Left kidney (tissue), 2 donors: ENCODE measurements around the gene ARMC8. TPM values are rescaled to one million over a fixed set of nuclear protein-coding genes. Genes with fewer than 3 reads are reported as not detected.

Experiments used
- DNase-seq: peaks from one replicate; pipeline ENCODE4 v3.0.0-alpha.2; 2013
- polyA plus RNA-seq: library from polyadenylated mRNA; unstranded; fragments of 120-200 nt; gene quantifications from one replicate; pipeline ENCODE4 v1.2.1, GENCODE V29; 2013; ENCODE audit not compliant: insufficient read length

Gene ARMC8
- polyA plus RNA-seq, 1 donor, result 55.3 TPM

DNA sequence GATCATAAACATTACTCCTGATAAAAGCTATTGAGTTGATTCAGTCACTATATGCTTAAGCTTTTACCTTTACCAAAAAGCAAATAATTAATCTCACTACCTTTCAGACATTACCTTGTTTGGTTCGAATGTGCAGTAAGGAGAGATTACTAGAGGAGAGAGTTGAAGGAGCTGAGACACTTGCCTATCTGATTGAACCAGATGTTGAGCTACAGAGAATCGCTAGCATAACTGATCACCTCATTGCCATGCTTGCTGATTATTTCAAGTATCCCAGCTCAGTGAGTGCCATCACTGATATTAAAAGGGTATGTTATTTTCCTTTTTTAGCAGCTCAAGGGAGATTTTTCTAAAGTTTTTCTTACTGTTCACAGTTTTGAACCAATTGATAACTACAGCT lies 54.6 kb downstream of the ARMC8 start:
- no peak for DNase-seq

DNA sequence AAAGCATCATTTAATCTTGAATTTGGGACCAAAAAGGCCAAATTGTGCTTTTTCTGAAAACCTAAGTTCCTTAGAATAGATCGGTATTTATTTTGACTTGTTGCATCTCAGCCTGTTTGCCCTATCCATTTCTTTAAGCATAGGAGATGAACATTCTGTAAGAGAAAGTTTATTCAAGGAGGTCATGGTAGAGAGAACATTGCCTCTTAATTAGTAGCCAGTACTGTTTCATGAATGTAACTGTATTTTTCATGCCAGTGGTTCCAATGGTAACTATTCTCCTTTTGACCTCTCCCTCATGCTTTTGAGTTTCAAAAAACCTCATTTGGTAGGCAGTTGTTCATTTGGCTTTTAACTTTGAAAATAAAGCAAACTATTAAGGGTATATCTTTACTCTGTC lies 55.4 kb downstream of the ARMC8 start:
- no peak for DNase-seq

DNA sequence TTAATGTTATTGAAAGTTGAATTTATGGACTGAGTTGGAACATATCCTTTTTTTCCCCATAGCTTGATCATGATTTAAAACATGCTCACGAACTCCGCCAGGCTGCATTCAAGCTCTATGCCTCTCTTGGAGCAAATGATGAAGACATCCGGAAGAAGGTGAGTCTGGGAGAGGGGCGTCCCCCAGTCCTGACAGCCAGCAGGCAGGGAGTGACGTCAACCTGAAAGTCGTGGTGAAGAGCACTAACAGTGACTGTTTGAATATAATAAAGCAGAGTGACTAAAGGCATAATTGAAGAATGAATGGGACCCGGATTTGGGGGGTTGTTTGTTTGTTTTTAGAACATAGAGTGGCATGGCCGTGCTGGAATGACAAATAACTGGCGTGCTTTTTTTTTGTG lies 57.9 kb downstream of the ARMC8 start:
- DNase-seq, result no peak

DNA sequence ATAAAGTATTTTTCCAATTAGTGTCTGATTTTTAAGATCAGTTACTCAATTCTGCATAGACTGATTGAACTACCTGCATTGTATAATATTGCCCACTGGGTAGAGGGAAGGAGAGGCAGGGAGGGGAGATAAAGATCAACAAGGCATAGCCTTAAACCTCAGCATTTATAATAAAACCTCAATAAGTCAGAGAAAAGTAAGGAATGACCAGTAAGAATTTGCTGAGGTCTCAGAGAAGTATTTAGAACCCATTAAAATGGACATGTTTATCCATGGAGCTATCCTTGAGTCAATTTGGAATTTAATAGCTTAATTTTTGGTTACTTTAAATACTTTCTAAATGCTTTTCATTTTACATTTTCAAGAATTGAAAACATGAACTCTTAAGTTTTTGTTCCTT lies 62.5 kb downstream of the ARMC8 start:
- no peak for DNase-seq

DNA sequence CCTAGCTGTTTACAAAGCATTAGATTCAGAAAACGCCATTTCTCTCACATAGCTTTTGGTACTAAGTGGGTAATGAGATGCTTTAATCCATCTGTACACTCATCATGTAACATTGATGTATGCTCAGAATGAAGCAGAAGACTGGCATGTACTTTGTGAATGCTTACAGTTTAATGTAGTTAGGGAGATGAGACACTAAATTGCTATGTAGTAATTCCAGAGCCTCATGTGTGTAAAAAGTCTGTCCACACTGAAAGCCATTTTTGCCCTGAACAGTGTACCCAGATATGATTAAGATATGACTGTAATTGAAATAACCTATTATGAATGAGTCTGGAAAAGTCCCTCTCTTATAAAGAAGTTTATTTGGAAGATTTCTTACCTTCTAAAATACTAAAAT lies 66.5 kb downstream of the ARMC8 start:
- no peak for DNase-seq

DNA sequence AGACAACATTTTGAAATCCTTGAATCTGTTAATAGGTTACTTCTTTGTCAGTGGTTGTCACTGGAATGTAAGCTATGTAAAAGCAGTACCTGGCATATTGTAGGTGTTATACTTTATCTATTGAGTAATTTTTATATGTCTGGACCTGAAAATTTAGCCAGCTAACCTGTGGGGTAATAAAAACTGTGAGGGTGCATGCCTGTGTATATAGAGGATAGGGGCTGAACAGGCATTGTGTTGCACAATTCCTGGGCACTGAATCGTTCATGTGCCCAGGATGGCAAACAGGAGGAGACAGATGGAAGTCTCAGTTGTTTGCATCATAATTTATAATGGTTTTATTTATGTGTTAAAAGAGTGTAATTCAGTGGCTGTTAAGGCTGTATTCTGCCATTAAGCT lies 67.1 kb downstream of the ARMC8 start:
- DNase-seq, result no peak

DNA sequence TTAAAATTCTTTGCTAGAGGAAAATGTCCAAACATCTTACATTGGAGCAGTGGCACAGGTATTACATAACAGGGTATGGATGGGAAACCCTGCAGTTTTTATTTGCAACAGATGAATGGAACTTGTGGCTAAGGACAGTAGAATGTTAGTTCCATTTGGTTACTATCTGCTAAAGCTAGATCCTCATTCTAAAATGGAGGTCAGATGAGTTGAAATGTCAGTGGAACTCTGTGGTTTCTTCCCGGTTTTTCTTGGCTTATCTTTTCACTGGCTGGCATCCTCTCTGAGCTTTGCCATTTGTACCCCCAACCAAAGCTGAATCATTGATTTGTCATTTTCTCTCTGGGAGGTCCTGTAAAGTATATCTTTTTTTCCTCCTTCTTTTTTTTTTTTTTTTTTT lies 68.9 kb downstream of the ARMC8 start:
- no peak for DNase-seq

DNA sequence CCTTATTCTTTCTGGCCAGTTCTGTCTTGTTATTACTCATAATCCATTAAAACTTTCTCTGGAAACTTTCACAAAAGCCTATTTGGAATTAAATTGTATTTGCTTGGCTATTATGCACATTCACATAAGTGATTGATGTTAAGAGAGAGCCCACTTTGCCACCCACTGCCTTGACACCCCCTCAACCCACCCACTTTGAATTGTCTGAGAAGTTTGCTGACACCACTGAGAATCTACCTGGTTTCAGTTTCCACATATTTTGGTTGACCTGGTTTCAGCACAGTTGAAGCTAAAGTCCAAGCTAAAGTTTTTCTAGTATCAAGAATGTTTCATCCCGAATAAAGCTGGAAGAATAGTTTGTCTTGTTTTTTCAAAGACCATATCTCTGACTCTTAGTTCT lies 70.9 kb downstream of the ARMC8 start:
- no peak for DNase-seq

DNA sequence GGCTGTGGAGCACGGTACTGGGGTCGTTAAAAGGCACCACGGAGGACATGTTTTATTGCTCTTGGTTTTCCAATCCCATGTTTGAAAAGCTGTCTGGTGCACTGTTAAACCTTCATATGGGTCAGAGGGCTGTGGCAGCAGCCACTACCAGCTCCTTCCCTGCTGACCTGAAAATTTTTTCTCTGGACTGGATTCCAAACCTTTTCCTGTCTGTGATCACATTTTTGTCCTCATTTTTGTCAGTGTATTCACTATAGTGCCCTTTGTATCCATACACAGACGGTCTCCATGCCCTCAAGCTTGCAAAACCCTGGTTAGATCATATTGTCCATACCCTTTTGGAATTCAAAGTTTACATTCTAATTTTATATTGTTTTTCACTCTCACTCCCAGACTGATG lies 72.0 kb downstream of the ARMC8 start:
- no peak for DNase-seq

DNA sequence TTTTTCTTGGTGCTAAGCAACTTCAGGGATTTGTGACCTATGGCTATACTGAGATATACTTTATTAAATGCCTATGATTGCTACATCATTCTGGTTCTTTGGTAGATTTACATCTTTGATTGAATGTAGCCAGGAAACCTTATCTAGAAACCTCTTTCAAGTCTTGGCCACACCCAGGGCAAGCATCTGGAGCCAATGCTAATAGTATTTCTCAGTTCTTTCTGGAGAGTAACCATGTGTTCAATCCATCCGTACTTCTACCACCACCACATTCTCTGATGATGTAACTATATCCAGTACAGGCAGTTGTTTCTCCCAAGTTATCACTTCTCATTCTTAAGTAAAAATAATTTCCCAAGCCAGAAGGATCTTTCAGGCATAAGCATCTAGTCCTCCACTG lies 73.5 kb downstream of the ARMC8 start:
- DNase-seq, result no peak

DNA sequence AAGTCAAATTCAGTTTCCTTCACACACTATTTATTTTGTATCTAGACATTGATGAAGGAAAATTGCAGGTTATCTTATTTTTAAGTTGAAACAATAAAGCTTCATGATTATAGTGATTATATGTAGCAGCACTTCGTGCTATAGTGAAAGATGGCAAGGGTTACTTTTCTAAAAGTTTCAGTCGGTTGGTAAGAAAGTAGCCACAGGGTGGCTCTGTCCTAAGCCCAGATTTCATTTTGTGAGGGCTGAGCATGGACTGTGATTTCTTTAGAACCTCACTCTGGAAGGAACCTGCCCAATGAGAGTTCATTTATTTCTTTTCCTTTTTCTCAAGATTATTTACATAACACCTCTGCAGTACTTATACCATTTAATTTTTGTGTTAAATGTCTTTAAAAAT lies 76.0 kb downstream of the ARMC8 start:
- DNase-seq, result no peak

DNA sequence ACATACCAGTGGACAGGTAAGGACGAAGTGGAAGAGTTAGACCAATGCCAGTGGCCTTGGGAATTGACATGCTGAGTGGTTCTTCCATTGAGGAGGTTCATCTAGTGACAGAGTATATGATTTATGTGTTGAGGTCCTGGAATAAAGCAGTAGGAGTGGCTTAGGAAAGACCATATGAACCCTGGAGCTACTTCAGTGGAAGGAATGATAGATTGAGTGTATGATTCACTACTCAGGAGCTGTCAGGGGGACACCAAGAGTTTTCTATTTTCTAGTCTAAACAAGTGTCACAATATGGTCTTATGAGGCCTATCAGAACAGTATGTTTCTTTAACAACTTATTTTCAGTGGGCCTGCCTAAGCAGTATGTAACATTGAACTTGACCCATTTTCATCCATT lies 78.6 kb downstream of the ARMC8 start:
- no peak for DNase-seq

DNA sequence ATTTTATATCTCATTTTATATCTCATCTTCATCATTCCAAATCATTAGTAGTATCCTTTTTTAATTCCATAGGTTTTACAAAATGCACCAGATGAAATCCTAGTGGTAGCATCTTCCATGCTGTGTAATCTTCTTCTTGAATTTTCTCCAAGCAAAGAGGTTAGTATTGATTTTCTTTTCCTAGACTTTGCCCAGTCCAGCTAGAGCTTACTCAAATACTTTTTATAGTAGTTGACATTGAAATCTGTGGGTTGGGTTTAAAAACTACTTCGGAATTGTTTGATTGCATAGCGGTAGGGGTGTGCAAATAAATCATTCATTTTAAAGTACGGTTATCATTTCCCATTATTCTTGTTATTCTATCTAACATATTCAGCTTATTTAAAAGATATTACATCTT lies 80.0 kb downstream of the ARMC8 start:
- DNase-seq, result no peak

DNA sequence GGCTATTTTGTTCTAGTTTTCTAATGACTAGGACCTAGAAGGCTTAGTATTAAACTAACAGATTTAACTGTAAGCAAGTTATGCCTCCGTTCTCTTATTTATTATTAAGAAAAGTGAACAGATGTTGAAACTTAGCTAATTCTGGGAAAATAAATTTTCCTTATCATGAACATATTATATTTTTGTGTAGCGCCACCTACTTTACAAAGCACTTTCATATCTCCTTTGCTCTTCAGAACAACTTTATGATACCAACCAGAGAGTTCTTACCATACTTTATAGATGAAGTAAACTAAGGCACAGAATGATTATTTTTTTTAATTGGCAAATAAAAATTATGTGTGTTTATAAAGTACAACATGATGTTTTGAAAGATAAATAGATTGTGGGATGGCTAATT lies 83.1 kb downstream of the ARMC8 start:
- no peak for DNase-seq

DNA sequence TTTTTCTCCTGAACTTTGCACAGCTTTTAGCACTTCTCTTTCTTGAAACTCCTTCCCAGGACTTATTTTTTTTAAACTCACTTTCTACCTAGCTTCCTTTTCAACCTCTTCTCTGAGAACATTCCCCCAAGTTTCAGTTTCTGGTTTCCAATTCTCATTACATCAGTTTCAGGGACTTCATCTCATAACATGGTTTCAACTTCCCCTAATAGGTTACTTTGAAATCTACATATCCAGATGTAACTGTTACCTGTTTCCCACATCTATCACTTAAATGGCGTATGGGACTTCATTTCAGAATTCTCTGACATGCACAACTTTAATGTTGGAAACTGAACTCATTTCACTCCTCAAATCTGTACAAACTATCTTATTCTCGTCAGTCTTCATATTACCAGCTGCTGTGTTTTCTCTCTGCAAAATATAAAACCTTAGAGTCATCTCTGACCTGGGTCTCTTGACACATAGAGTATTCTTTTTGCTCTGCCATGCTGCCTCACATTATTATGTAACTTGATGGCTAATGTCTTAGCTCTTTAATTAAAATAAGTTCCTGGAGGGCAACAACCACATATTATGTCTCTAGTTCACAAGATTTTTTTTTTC lies 84.2 kb downstream of the ARMC8 start:
- no peak for DNase-seq

DNA sequence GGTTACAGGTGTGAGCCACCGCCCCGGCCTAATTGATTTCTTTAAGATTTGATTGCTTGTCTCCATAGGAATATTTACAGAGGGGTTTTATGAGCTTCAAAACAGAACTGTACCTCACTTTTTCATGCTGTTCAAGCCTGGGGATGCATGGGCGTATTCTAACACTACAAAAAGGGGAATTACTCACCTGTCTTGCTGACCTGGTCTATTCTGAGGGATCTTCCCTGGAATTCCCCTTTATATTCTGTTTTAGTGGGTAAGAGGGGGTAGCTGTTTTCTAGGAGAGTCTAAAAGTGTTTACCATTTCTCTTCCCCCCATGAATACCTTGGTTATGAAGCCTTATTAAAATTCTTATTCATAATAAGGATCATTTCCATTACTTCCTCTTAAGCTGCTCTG lies 94.5 kb downstream of the ARMC8 start:
- no peak for DNase-seq

DNA sequence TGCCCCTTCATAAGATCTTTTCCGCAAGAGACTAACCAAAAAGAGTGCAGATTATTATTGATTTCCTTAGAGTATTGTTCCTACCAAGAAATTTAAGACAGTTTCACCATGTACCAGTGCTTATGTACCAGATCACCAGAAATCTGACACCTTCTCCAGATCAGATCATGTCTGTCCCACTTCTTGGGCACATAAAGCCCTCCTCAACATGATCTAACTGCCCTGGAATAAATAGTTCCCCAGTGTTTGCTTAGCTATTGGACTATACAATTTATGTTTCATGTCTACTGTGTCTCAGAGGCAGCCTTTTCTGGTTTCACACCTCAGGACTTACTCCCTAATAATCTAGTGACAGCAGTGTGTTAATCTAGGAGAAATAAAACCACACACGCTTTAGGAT lies 95.7 kb downstream of the ARMC8 start:
- DNase-seq, result no peak

DNA sequence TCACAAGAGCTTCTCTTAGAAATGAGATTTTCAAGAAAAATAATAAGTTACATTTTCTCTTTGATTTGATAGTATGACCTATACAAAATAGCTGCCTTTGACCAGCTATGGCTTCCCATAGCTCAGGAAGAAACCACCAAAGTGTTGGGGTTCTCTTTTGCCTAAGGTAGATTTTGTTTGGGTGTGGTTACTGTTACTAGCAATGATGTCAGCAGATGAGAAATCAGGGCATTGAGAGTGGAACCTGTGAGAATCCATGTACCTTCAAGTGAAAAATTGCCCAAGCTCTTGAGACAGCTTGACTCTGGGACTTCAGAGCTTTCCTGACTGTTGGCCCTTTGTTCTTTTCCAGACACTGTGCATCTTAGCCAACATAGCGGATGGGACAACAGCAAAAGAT lies 97.0 kb downstream of the ARMC8 start:
- DNase-seq, result no peak

DNA sequence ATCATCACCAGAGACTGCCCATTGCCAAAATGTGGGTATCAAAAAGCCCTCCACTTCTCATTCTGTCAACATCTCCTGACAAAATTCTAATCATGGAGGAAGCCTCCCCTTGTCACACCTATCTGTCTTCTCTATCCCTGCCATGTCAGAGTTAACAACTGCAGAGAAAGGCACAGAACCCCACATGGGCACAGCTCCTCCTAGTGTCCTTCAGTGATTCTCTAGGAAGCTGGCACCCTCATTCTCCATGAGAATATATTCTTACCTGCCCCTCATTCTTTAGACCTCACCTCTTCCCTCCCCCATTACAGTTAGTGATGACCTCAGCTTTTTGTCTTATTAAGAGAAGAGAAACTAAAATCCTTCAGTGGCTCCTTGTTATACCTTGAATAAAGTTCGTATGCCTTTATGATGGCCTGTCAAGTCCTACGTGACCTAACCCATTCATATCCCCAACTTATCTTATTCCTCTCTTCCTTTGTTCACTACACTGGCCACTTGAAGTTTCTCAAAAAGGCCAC lies 97.9 kb downstream of the ARMC8 start:
- no peak for DNase-seq

DNA sequence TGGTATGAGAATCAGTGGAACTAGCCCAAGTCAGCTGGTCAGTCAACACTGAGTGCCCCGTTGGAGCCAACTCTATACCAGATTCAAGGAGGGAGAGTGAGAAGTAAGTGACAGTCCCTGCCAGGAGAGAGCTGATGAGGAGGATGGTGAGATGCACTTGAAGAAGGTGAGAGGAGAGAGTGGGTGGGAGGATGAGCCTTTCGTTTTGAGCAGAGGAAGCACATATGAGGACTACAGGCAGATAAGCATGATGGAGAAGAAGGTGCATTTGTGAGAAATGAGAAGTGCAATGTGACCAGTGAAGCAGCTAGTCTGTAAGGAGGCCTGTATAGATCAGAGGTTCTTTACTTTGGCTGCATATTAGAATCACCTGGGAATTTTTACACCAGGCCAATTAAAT lies 102.2 kb downstream of the ARMC8 start:
- DNase-seq, result no peak

DNA sequence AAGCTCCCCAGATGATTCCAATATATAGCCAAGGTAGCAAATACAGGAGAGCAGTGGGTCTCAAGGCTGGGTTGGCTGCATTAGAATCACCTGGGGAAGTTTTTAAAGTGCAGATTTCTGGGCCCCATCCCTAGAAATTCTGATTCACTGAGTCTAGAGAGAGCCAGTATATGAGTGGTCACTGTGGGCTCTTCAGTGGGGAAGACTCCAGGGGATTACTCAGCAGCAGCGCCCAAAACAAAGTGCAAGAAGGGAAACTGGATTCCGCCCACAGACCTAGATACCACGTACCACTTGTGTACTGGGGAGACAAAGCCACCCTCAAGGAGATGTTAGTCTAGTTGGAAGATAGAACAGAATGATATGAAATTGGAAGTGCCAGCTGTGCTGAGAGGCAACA lies 102.6 kb downstream of the ARMC8 start:
- no peak for DNase-seq

DNA sequence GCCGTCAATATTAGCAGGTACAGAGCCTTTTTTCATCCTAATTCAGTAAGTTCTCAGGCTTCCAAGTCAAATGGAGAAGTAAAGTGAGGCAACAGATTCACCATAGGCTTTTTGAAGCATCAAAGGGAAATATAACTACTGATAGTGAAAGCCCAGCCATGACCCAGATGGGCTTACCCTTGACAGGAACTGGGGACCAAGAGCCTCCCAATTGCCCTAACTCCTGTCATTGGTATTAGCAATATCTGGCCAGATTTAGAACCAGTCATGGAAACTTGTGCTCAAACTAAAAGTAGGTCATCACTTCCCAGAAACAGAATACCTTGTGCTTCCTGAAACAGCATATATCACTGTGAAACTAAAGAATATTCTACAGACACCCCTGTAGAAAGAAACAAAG lies 109.5 kb downstream of the ARMC8 start:
- DNase-seq, result no peak

DNA sequence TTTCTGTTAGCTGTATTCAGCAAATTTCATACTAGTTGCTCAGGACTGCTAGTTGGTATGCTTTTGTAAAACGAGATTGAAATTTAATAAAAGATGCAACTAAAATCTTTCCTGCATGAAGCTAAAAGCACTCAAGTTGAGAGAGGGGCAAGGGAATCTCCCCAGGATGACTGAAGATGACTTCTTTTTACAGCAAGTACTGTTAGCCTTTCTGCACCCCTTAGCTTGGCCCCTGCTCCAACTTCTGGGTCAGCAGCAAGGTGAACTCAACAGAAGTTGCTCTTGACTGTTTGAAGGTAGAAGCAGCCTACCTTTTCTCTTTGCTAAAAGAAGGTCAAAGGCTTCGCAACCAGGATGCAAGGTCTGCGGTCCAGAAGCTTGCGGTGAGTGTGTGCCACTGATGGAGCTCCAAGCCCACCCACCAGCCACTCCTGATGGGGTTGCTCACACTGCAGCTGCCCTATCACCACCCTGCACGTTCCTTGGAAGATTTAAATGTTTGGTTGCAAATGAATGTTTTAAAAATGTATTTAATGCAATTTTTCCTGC lies 110.0 kb downstream of the ARMC8 start:
- no peak for DNase-seq

DNA sequence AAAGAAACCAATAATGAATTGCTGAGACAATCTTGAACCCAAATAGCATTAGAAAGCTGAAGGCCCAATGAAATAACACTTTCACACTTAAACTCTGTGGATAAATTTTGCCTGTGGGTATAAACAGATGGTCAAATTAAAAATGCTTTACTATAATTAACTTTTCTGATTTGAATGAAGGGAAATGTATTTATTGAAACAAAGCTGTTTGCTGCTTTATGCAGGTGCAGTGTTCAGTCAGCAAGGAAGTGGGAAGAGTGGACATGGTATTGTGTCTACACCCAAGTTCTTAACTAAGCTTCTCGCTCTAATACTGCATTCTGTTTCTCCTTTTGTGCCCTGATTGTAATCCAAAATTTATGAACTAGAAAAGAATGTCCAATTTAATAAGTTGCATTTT lies 110.8 kb downstream of the ARMC8 start:
- DNase-seq, result no peak

DNA sequence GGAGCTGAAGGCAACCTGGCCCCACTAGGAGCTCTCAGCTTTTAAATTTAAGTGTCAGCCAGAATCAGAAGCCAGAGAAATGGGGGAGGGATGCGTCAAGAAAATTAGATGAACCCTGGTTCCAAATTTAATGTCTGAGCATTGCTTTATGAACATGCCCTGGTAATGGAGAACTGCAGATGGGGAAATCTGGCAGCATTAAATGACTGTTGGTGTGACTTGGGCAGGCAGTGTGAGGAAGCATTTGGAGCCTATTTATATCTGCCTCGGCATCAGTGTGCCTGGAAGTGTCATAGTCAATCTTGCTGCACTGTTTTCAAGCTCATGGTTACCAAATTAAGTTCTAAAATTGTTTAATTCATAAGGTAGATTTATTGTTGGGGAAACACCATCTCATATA lies 113.5 kb downstream of the ARMC8 start:
- no peak for DNase-seq
